Activated T-helper 1 cell treated with Interleukin-2 at 50 U/mL for 16 hours (primary cell): ENCODE measurements around the gene STAP2.
"Not testable (repeated sequence)": the region's sequence is repeated elsewhere in the genome, so short reads cannot be mapped to it uniquely, and the experiment has no call there.

Experiments
- DNase-seq: peaks from one replicate; pipeline ENCODE4 v3.0.0-alpha.2; 2020; ENCODE audit warnings: low read depth

STAP2 gene

GRCh38 chr19:4298810-4299550 is 39.6 kb downstream of the STAP2 start:
- no peak for DNase-seq

GRCh38 chr19:4297901-4298809 is 40.5 kb downstream of the STAP2 start:
- no peak for DNase-seq

GRCh38 chr19:4295972-4296771 is 42.5 kb downstream of the STAP2 start:
- no peak for DNase-seq

GRCh38 chr19:4294389-4294788 is 44.2 kb downstream of the STAP2 start:
- no peak for DNase-seq

GRCh38 chr19:4292515-4292914 is 46.1 kb downstream of the STAP2 start:
- DNase-seq = no peak

- no peak for DNase-seq
Measured at GRCh38 chr19:4291184-4291732, 47.4 kb downstream of the STAP2 start.

- no peak for DNase-seq
Measured at GRCh38 chr19:4288091-4288777, 50.4 kb downstream of the STAP2 start.

GRCh38 chr19:4286141-4286540 is 52.5 kb downstream of the STAP2 start:
- DNase-seq = not testable (repeated sequence)

- DNase-seq = no peak
Measured at GRCh38 chr19:4284974-4285373, 53.7 kb downstream of the STAP2 start.

- DNase-seq = no peak
Measured at GRCh38 chr19:4284176-4284958, 54.3 kb downstream of the STAP2 start.

- DNase-seq = no peak
Measured at GRCh38 chr19:4279530-4280422, 58.9 kb downstream of the STAP2 start.

- no peak for DNase-seq
Measured at GRCh38 chr19:4279267-4279529, 59.4 kb downstream of the STAP2 start.

GRCh38 chr19:4278419-4279266 is 60.0 kb downstream of the STAP2 start, which contains the start of gene SHD:
SHD (plus strand) TSS chr19:4279266; CDS start chr19:4280064, 798 bp downstream.
- no peak for DNase-seq

- DNase-seq = no peak
Measured at GRCh38 chr19:4278010-4278409, 60.6 kb downstream of the STAP2 start.

GRCh38 chr19:4277191-4277696 is 61.4 kb downstream of the STAP2 start:
- no peak for DNase-seq

GRCh38 chr19:4274321-4274686 is 64.3 kb downstream of the STAP2 start:
- DNase-seq = not testable (repeated sequence)
